ENCODE results near the gene DRD4.

DRD4 gene

GRCh38 chr11:636511-637332, at the start of gene DRD4:
Gene DRD4, plus strand, starts transcription at chr11:637269. Its CDS starts 36 bp downstream, at chr11:637305.
- no peak within 1 kb of the TSS for H3K4me3 ChIP-seq (ENCODE audit: low read depth, low read length)
- no peak for TF ChIP-seq CTCF (IDR thresholded peaks at IDR 0.05; ENCODE audit: low read depth, low read length)

- H3K4me3 ChIP-seq (ENCODE audit: low read depth, low read length), result no peak overlapping the region
- no peak for TF ChIP-seq CTCF (IDR thresholded peaks at IDR 0.05; ENCODE audit: low read depth, low read length)
Observed at GRCh38 chr11:587546-587945, 49.5 kb upstream of the DRD4 start.

GRCh38 chr11:587978-588380, 49.1 kb upstream of the DRD4 start:
- H3K4me3 ChIP-seq (ENCODE audit: low read depth, low read length), result no peak overlapping the region
- TF ChIP-seq CTCF (IDR thresholded peaks at IDR 0.05; ENCODE audit: low read depth, low read length), result no peak

GRCh38 chr11:589798-590197, 47.3 kb upstream of the DRD4 start:
- H3K4me3 ChIP-seq (ENCODE audit: low read depth, low read length), result no peak overlapping the region
- no peak for TF ChIP-seq CTCF (IDR thresholded peaks at IDR 0.05; ENCODE audit: low read depth, low read length)

- no peak for TF ChIP-seq CTCF (IDR thresholded peaks at IDR 0.05; ENCODE audit: low read depth, low read length)
- H3K4me3 ChIP-seq (ENCODE audit: low read depth, low read length), result no peak overlapping the region
Observed at GRCh38 chr11:590997-591396, 46.1 kb upstream of the DRD4 start.

- H3K4me3 ChIP-seq (ENCODE audit: low read depth, low read length), result no peak overlapping the region
- TF ChIP-seq CTCF (IDR thresholded peaks at IDR 0.05; ENCODE audit: low read depth, low read length), result no peak
Observed at GRCh38 chr11:592501-592900, 44.6 kb upstream of the DRD4 start.

- TF ChIP-seq CTCF (IDR thresholded peaks at IDR 0.05; ENCODE audit: low read depth, low read length), result no peak
Observed at GRCh38 chr11:592918-593317, 44.2 kb upstream of the DRD4 start.

More at GRCh38 chr11:592918-593317, 44.2 kb upstream of the DRD4 start:
- H3K4me3 ChIP-seq (ENCODE audit: low read depth, low read length), result no peak overlapping the region
